NCI-H226 (cell line): Measurements from ENCODE around the gene OTUD6A.

Experiments
- DNase-seq: peaks from one replicate; pipeline ENCODE4 v3.0.0-alpha.2; 2015

Gene OTUD6A

GRCh38 chrX:70062076-70062475 is at the start of gene OTUD6A:
Gene OTUD6A, plus strand, starts transcription at chrX:70062457. Its CDS starts 68 bp downstream, at chrX:70062525.
- no peak for DNase-seq

GRCh38 chrX:70012756-70013155 is 49.5 kb upstream of the OTUD6A start:
- no peak for DNase-seq

GRCh38 chrX:70013466-70014381 is 48.5 kb upstream of the OTUD6A start:
- no peak for DNase-seq

- DNase-seq, result no peak
These were observed 45.7 kb upstream of the OTUD6A start for GRCh38 chrX:70016513-70016912.

GRCh38 chrX:70022616-70023015 is 39.6 kb upstream of the OTUD6A start:
- DNase-seq, result no peak

- DNase-seq, result peak; percentile 60
These were observed 36.8 kb upstream of the OTUD6A start for GRCh38 chrX:70025464-70025863.

- DNase-seq, result peak; percentile 60
These were observed 36.0 kb upstream of the OTUD6A start for GRCh38 chrX:70026112-70026850.

GRCh38 chrX:70026851-70027200 is 35.4 kb upstream of the OTUD6A start:
- peak; percentile 4 for DNase-seq

- DNase-seq, result no peak
These were observed 32.4 kb upstream of the OTUD6A start for GRCh38 chrX:70029863-70030262.

GRCh38 chrX:70030301-70030767 is 31.9 kb upstream of the OTUD6A start:
- DNase-seq, result peak; percentile 22

GRCh38 chrX:70032792-70033191 is 29.5 kb upstream of the OTUD6A start:
- no peak for DNase-seq

GRCh38 chrX:70033348-70034051 is 28.8 kb upstream of the OTUD6A start:
- DNase-seq, result no peak

- no peak for DNase-seq
These were observed 27.6 kb upstream of the OTUD6A start for GRCh38 chrX:70034646-70035045.

GRCh38 chrX:70038515-70038914 is 23.7 kb upstream of the OTUD6A start:
- no peak for DNase-seq

- no peak for DNase-seq
These were observed 23.3 kb upstream of the OTUD6A start for GRCh38 chrX:70038951-70039350.

- DNase-seq, result no peak
These were observed 22.5 kb upstream of the OTUD6A start for GRCh38 chrX:70039758-70040157.

GRCh38 chrX:70041993-70042392 is 20.3 kb upstream of the OTUD6A start:
- no peak for DNase-seq

- no peak for DNase-seq
These were observed 19.6 kb upstream of the OTUD6A start for GRCh38 chrX:70042399-70043371.

- DNase-seq, result no peak
These were observed 18.6 kb upstream of the OTUD6A start for GRCh38 chrX:70043685-70044084.

GRCh38 chrX:70044541-70045245 is 17.6 kb upstream of the OTUD6A start:
- DNase-seq, result peak; percentile 24

- DNase-seq, result peak; percentile 1
These were observed 15.3 kb upstream of the OTUD6A start for GRCh38 chrX:70046978-70047377.
